Gastrocnemius medialis (tissue), 4 donors: Measurements from ENCODE around the gene ASXL3. TPM values are rescaled to one million over a fixed set of nuclear protein-coding genes. Genes with fewer than 3 reads are reported as not detected.

ENCODE experiments used
- ATAC-seq, 2 donors: fragments of 150-250 bp; one replicate each; pipeline ENCODE4 v1.9.1; 2016
- DNase-seq, 2 donors: peaks; one replicate each; pipeline ENCODE4 v3.0.0-alpha.2; 2019
- H3K27ac ChIP-seq, 4 donors: fragments of 200-600 bp; sonication (generic); 1 replicate in 1 of 4; 2 replicates in 3 of 4; pipeline ENCODE4 v1.5.1; 2016 to 2018; ENCODE audit warnings: mild to moderate bottlenecking in 2 of 4, moderate library complexity in 1 of 4
- H3K27me3 ChIP-seq, 3 donors: fragments of 200-600 bp; sonication (generic) in 2 of 3; 1 replicate in 1 of 3; 2 replicates in 2 of 3; pipeline versions ENCODE4 v1.5.1 to v1.6.0; 2016 to 2019; ENCODE audit warnings: mild to moderate bottlenecking in 1 of 3, moderate library complexity in 1 of 3
- H3K36me3 ChIP-seq, 2 donors: fragments of 200-600 bp; sonication (generic) in 1 of 2; one replicate each; pipeline ENCODE4 v1.5.1; 2017 to 2018
- H3K4me1 ChIP-seq, 2 donors: fragments of 200-600 bp; sonication (generic) in 1 of 2; one replicate each; pipeline ENCODE4 v1.5.1; 2016 to 2017; ENCODE audit warnings: mild to moderate bottlenecking in 2 of 2
- H3K4me3 ChIP-seq, 4 donors: fragments of 200-600 bp; sonication (generic) in 3 of 4; 1 replicate in 1 of 4; 2 replicates in 3 of 4; pipeline ENCODE4 v1.5.1; 2016 to 2019; ENCODE audit warnings: mild to moderate bottlenecking in 2 of 4
- H3K9me3 ChIP-seq, 3 donors: fragments of 200-600 bp; sonication (generic) in 2 of 3; 1 replicate in 1 of 3; 2 replicates in 2 of 3; pipeline ENCODE4 v1.5.1; 2016 to 2019
- POLR2A ChIP-seq, 2 donors: fragments of 450-650 bp; IDR thresholded peaks; one replicate each; pipeline ENCODE4 v1.6.1; 2017; ENCODE audit warnings: antibody characterized with exemption in 2 of 2, mild to moderate bottlenecking in 2 of 2, moderate library complexity in 2 of 2
- in situ Hi-C, 4 donors: fragments of 200-750 bp; cut with MboI; loops; one replicate each; pipeline versions ENCODE4 v1.15.0 to v1.8.0; 2017; ENCODE audit warnings: low sequenced_read_pairs in 4 of 4
- intact Hi-C: fragments of 100-400 bp; cut with DNase I; formaldehyde crosslinking; loops from one replicate; pipeline ENCODE4 v1.15.1; 2023; ENCODE audit warnings: low total_unique reads
- total RNA-seq, 4 donors: library from RNA; depleted of rRNA; stranded (reverse); fragments of >200 nt; gene quantifications; one replicate each; pipeline versions ENCODE4 v1.1.0 to v1.2.3, GENCODE V29; 2016
- TF ChIP-seq, protein P1 (sequence below), 5 experiments: fragments of 450-650 bp in 3 of 5; fragments of 200-600 bp in 2 of 5; sonication (generic) in 2 of 5; IDR thresholded peaks in 4 of 5; conservative IDR thresholded peaks in 1 of 5; 1 replicate in 4 of 5; 2 replicates in 1 of 5; pipeline ENCODE4 v1.5.1; 2016 to 2019; ENCODE audit warnings: antibody characterized with exemption in 5 of 5, mild to moderate bottlenecking in 3 of 5, moderate library complexity in 3 of 5

Gene ASXL3
- total RNA-seq, 4 donors from 2014 or later = 0.04 to 0.12 (median 0.05) TPM; not detected in 1

DNA sequence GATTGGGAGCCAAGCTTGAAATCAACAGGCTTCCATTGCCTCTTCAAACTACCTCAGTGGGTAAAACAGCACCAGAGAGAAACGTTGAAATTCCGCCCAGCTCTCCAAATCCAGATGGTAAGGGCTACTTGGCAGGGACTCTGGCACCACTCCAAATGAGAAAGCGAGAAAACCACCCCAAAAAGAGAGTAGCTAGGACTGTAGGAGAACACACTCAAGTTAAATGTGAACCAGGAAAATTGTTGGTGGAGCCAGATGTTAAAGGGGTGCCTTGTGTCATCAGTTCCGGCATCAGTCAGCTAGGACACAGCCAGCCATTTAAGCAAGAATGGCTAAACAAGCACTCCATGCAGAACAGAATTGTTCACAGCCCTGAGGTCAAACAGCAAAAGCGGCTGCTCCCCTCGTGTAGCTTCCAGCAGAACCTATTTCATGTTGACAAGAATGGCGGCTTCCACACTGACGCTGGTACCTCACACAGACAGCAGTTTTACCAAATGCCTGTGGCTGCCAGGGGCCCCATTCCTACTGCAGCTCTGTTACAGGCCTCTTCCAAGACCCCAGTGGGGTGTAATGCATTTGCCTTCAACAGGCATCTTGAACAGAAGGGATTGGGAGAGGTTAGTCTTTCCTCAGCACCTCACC, 167.3 kb downstream of the ASXL3 start:
- in situ Hi-C loops = loop anchor here in 1 of 4 donors (25.0 kb wide), 1 partner anchor 92 kb away; no protein-coding TSS in a partner anchor
- H3K27me3 ChIP-seq = no peaks in the 10 kb centered on the region
- H3K4me1 ChIP-seq = no peaks in the 10 kb centered on the region
- intact Hi-C loops = no loop called here
- no peak for DNase-seq
- ATAC-seq = no peak
- no peak for TF ChIP-seq POLR2A (IDR thresholded peaks at IDR 0.05)
- TF ChIP-seq, protein P1, sequence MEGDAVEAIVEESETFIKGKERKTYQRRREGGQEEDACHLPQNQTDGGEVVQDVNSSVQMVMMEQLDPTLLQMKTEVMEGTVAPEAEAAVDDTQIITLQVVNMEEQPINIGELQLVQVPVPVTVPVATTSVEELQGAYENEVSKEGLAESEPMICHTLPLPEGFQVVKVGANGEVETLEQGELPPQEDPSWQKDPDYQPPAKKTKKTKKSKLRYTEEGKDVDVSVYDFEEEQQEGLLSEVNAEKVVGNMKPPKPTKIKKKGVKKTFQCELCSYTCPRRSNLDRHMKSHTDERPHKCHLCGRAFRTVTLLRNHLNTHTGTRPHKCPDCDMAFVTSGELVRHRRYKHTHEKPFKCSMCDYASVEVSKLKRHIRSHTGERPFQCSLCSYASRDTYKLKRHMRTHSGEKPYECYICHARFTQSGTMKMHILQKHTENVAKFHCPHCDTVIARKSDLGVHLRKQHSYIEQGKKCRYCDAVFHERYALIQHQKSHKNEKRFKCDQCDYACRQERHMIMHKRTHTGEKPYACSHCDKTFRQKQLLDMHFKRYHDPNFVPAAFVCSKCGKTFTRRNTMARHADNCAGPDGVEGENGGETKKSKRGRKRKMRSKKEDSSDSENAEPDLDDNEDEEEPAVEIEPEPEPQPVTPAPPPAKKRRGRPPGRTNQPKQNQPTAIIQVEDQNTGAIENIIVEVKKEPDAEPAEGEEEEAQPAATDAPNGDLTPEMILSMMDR (IDR thresholded peaks at IDR 0.05 in 4 of 5, conservative IDR thresholded peaks at IDR 0.05 in 1 of 5) = no peak
- H3K36me3 ChIP-seq = no peaks in the 10 kb centered on the region
- H3K27ac ChIP-seq = no peak overlapping the region
- H3K4me3 ChIP-seq = no peak overlapping the region
- H3K9me3 ChIP-seq = no peaks in the 10 kb centered on the region

DNA sequence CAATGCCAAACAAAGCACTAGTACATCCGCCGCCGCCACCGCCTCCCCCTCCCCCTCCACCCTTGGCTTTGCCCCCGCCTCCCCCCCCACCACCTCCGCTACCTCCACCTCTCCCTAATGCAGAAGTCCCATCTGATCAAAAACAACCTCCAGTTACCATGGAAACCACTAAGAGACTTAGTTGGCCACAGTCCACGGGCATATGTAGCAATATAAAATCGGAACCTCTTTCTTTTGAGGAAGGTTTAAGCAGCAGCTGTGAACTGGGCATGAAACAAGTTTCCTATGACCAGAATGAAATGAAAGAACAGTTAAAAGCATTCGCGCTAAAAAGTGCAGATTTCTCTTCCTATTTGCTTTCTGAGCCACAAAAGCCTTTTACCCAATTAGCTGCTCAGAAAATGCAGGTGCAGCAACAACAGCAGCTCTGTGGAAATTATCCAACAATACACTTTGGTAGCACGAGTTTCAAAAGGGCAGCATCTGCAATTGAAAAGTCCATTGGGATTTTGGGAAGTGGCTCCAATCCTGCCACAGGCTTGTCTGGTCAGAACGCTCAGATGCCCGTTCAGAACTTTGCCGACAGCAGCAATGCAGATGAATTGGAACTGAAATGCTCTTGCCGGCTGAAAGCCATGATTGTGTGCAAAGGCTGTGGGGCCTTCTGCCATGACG, 168.0 kb downstream of the ASXL3 start:
- H3K27me3 ChIP-seq = no peaks in the 10 kb centered on the region
- DNase-seq (no peak), ATAC-seq (no peak)
- no peak for TF ChIP-seq POLR2A (IDR thresholded peaks at IDR 0.05)
- TF ChIP-seq, protein P1 (IDR thresholded peaks at IDR 0.05 in 4 of 5, conservative IDR thresholded peaks at IDR 0.05 in 1 of 5) = no peak
- no peak overlapping the region for H3K27ac ChIP-seq
- intact Hi-C loops (no loop called here), in situ Hi-C loops (loop anchor here in 1 of 4 donors (25.0 kb wide), 1 partner anchor 91 kb away; no protein-coding TSS in a partner anchor)
- no peaks in the 10 kb centered on the region for H3K4me1 ChIP-seq
- H3K9me3 ChIP-seq = no peaks in the 10 kb centered on the region
- no peaks in the 10 kb centered on the region for H3K36me3 ChIP-seq
- no peak overlapping the region for H3K4me3 ChIP-seq

DNA sequence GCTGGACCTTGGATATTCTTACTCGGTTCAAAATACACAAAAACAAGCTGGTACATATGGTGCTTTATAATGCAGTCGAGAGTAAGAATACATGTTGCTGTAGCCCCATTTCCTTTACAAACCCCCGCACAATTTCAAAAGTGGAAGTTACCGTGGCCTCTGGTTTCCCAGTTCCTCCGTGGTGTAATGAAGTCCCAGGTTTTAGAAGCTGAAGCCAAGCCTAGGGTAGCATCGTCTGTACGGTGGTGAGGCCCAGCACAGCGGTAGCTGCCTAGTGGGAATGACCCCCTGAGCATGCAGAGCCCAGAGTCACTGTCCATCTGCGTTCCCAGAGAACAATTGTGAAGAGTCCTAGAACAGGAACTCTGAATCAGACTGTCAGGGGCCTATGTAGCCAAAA, 171.8 kb downstream of the ASXL3 start:
- intact Hi-C loops = no loop called here
- in situ Hi-C loops = loop anchor here in 1 of 4 donors (25.0 kb wide), 2 partner anchors 87 to 88 kb away; no protein-coding TSS in a partner anchor
- Histone ChIP-seq H3K9me3 (no peaks in the 10 kb centered on the region), H3K36me3 (no peaks in the 10 kb centered on the region), H3K4me3 (no peak overlapping the region), H3K27me3 (no peaks in the 10 kb centered on the region), H3K4me1 (no peaks in the 10 kb centered on the region), H3K27ac (no peak overlapping the region)
- DNase-seq (no peak), ATAC-seq (no peak)
- TF ChIP-seq POLR2A (IDR thresholded peaks at IDR 0.05) = no peak
- TF ChIP-seq, protein P1 (IDR thresholded peaks at IDR 0.05 in 4 of 5, conservative IDR thresholded peaks at IDR 0.05 in 1 of 5) = no peak

DNA sequence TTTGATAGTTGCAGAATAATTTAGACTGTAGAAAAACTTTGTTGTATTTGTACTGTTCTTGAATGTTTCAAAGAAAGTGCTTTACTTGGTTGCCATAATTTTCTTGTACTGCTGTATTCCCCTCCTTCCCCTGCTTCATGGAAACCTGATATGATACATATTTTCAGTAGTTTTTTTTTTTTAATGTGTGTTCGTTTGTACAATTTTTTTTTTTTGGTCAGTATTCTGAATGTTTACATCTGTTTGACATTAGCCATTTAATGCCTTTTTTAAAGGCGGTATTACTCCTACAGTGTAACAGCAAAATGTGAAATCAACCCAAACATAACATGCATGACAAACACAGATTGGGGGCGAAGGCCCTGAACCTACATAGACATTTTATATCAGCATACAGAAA, 172.3 kb downstream of the ASXL3 start:
- H3K27me3 ChIP-seq = no peaks in the 10 kb centered on the region
- no peaks in the 10 kb centered on the region for H3K9me3 ChIP-seq
- no peak for TF ChIP-seq POLR2A (IDR thresholded peaks at IDR 0.05)
- TF ChIP-seq, protein P1 (IDR thresholded peaks at IDR 0.05 in 4 of 5, conservative IDR thresholded peaks at IDR 0.05 in 1 of 5) = no peak
- ATAC-seq (no peak), DNase-seq (no peak)
- intact Hi-C loops = no loop called here
- no peaks in the 10 kb centered on the region for H3K4me1 ChIP-seq
- H3K4me3 ChIP-seq = no peak overlapping the region
- H3K36me3 ChIP-seq = no peaks in the 10 kb centered on the region
- H3K27ac ChIP-seq = no peak overlapping the region
- in situ Hi-C loops = loop anchor here in 1 of 4 donors (25.0 kb wide), 1 partner anchor 88 kb away; no protein-coding TSS in a partner anchor
